ENCODE measurements around the gene DENND6A.

DNA sequence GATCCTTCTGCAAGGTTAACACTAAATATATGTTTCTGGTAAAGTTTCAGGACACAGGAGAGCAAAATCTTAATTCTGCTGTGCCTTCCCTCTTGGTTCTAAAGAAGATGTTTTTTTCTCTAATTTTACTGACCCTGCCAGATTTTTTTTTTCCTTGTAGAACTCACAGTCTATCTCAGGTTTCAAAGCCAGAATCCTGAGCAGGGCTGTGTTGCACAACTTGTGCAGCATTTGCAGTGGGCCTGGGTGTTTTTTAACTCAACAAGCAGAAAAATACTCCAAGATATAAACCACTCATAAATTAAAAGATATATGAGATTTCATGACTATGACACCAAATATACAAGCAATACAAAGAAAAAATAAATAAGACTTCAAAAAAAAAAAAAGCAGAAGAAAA, 55.5 kb downstream of the DENND6A start:
- TF ChIP-seq, protein P1, sequence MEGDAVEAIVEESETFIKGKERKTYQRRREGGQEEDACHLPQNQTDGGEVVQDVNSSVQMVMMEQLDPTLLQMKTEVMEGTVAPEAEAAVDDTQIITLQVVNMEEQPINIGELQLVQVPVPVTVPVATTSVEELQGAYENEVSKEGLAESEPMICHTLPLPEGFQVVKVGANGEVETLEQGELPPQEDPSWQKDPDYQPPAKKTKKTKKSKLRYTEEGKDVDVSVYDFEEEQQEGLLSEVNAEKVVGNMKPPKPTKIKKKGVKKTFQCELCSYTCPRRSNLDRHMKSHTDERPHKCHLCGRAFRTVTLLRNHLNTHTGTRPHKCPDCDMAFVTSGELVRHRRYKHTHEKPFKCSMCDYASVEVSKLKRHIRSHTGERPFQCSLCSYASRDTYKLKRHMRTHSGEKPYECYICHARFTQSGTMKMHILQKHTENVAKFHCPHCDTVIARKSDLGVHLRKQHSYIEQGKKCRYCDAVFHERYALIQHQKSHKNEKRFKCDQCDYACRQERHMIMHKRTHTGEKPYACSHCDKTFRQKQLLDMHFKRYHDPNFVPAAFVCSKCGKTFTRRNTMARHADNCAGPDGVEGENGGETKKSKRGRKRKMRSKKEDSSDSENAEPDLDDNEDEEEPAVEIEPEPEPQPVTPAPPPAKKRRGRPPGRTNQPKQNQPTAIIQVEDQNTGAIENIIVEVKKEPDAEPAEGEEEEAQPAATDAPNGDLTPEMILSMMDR (conservative IDR thresholded peaks at IDR 0.05): no peak
- TF ChIP-seq ZFX (IDR thresholded peaks at IDR 0.05): no peak
